Bronchial smooth muscle cell (primary cell): Measurements from ENCODE around the gene RER1. TPM values are rescaled to one million over a fixed set of nuclear protein-coding genes. Genes with fewer than 3 reads are reported as not detected.

Source experiments
- total RNA-seq: library from RNA; depleted of rRNA; stranded (reverse); fragments of >200 nt; gene quantifications from 2 replicates; pipeline ENCODE4 v1.2.1, GENCODE V29; 2014

Gene RER1, protein sequence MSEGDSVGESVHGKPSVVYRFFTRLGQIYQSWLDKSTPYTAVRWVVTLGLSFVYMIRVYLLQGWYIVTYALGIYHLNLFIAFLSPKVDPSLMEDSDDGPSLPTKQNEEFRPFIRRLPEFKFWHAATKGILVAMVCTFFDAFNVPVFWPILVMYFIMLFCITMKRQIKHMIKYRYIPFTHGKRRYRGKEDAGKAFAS
- 73.9 and 89.9 TPM in 2 replicates for total RNA-seq

DNA sequence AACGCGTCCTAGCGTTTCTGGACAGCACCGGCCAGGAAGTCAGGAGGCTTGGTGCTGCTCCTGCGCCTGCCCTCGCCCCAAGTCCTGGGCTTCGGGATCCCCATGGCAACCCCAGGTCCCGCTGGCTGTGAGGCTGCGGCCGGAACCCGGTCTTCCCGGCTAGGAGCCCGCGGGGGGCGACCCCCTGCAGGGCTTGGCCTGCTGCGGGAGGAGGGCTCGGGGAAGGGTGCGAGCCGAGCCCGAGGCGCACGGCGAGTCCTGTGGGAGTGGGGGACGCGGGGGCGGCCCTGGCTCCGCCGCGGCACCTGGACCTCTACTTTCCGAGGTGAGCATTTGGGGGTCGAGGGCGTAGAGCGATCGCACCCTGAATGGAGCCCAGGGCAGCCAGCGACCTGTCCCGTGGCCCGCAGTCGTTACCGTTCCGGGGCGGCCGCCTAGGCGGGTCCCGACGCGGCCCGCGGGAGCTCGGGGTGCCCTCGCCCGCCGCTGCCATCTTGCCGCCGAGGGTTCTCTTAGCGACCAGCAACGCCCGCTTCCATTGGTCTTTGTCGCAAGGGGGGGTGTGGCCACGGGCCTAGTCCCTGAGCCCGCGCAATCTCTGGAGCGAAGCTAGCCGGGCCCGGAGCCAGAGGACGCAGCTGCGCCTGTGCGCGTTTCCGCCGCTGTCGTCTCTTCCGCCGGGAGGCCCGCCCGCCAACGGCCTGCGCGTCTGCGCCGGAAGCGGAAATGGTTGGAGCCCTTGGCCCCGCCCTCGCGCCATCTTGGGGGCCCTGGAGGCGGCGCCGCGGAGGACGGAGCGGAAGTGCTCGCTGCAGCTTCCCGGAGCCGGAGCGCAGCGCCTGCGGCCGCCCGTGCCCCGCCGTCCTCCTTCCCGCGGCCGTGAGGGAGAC lies at the start of gene RER1, which contains the start of gene MORN1:
TSS of gene RER1 (plus strand) at position 801 of the 890 bp plus-strand sequence. CDS start 3,950 bp downstream, outside the sequence.
TSS of gene MORN1 (minus strand) at position 514 of the 890 bp plus-strand sequence. CDS start at position 493, 21 bp downstream.

DNA sequence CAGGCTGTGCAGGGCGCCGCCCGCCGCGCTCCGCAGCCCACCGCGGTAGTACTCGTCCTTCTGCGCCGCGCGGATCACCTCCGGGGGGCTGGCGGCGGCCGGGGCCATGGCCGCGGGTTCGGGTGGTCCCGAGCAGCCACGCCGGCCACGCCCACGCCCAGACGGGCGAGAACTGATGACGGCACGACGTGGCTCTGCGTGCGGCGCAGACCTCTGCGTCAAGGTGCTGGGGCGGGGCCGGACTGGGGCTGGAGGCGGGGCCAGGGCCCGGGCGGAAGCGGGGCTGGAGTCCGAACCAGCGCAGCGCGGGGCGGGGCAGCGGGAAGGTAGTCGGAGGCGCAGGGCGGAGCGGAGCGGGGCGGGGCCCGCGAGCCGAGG lies 20.7 kb downstream of the RER1 start, which contains the start of gene PEX10:
TSS of gene PEX10 (minus strand) at position 170 of the 378 bp plus-strand sequence. CDS start at position 108, 62 bp downstream.

Other genes with a start within 250 kb of the RER1 start
- gene FAAP20, start 197.1 kb upstream of the RER1 start, total RNA-seq: 8.0 and 15.3 TPM in 2 replicates
- 11.2 and 14.3 TPM in 2 replicates for gene SKI, start 163.5 kb upstream of the RER1 start, total RNA-seq
- 9.9 and 12.1 TPM in 2 replicates for gene MORN1, start 287 bp upstream of the RER1 start, total RNA-seq
- 26.4 and 28.5 TPM in 2 replicates for gene PEX10, start 20.7 kb downstream of the RER1 start, total RNA-seq
- 0.16 and 0.43 TPM in 2 replicates for gene PLCH2, start 84.4 kb downstream of the RER1 start, total RNA-seq
- 14.7 and 16.1 TPM in 2 replicates for gene PANK4, start 134.8 kb downstream of the RER1 start, total RNA-seq
- not detected in 2 replicates for gene HES5, start 138.4 kb downstream of the RER1 start, total RNA-seq
- 21.3 and 33.7 TPM in 2 replicates for gene TNFRSF14, start 164.5 kb downstream of the RER1 start, total RNA-seq
- gene PRXL2B, start 194.9 kb downstream of the RER1 start, total RNA-seq: 3.8 and 6.6 TPM in 2 replicates
- 0.16 and 0.26 TPM in 2 replicates for gene MMEL1, start 241.2 kb downstream of the RER1 start, total RNA-seq